ENCODE measurements around the gene CHADL.
"Not testable (repeated sequence)": the region's sequence is repeated elsewhere in the genome, so short reads cannot be mapped to it uniquely, and the experiment has no call there.

The CHADL gene

GRCh38 chr22:41191467-41191866, 49.3 kb downstream of the CHADL start:
- no peak for DNase-seq (ENCODE audit: low read depth in 2 of 3, low spot score in 2 of 3)

GRCh38 chr22:41184679-41185078, 56.1 kb downstream of the CHADL start:
- no peak for DNase-seq (ENCODE audit: low read depth in 2 of 3, low spot score in 2 of 3)

- no peak for DNase-seq (ENCODE audit: low read depth in 2 of 3, low spot score in 2 of 3)
Observed at GRCh38 chr22:41181349-41182241, 59.1 kb downstream of the CHADL start.

GRCh38 chr22:41180926-41181325, 59.8 kb downstream of the CHADL start:
- no peak for DNase-seq (ENCODE audit: low read depth in 2 of 3, low spot score in 2 of 3)

GRCh38 chr22:41180362-41180761, 60.4 kb downstream of the CHADL start:
- DNase-seq (ENCODE audit: low read depth in 2 of 3, low spot score in 2 of 3) = not testable (repeated sequence)

Data from activated CD8-positive, alpha-beta memory T cell treated with anti-CD3 and anti-CD28 coated beads for 48 hours (primary cell).